Endothelial cell (in vitro differentiated cells): ENCODE data around the gene RAB13. TPM values are rescaled to one million over a fixed set of nuclear protein-coding genes. Genes with fewer than 3 reads are reported as not detected.
"Not testable (repeated sequence)": the region's sequence is repeated elsewhere in the genome, so short reads cannot be mapped to it uniquely, and the experiment has no call there.

Experiments
- DNase-seq: peaks from one replicate; pipeline ENCODE4 v3.0.0; 2021; ENCODE audit warnings: low spot score
- H3K27ac Mint-ChIP-seq: one replicate; pipeline ENCODE4 v1.8.0; 2021; ENCODE audit warnings: mixed read lengths, inconsistent platforms; ENCODE audit not compliant: unreplicated experiment
- H3K27me3 Mint-ChIP-seq: one replicate; pipeline ENCODE4 v1.8.0; 2021; ENCODE audit warnings: mild to moderate bottlenecking, moderate library complexity, mixed read lengths, inconsistent platforms; ENCODE audit not compliant: unreplicated experiment
- H3K36me3 Mint-ChIP-seq: one replicate; pipeline ENCODE4 v1.8.0; 2021; ENCODE audit warnings: mild to moderate bottlenecking, low read depth, mixed read lengths, inconsistent platforms; ENCODE audit not compliant: unreplicated experiment
- H3K4me1 Mint-ChIP-seq: one replicate; pipeline ENCODE4 v1.8.0; 2021; ENCODE audit warnings: mild to moderate bottlenecking, mixed read lengths, inconsistent platforms; ENCODE audit not compliant: unreplicated experiment
- H3K4me3 Mint-ChIP-seq: one replicate; pipeline ENCODE4 v1.8.0; 2021; ENCODE audit warnings: mild to moderate bottlenecking, mixed read lengths, inconsistent platforms; ENCODE audit not compliant: unreplicated experiment
- H3K9me3 Mint-ChIP-seq: one replicate; pipeline ENCODE4 v1.8.0; 2021; ENCODE audit warnings: mixed read lengths, inconsistent platforms; ENCODE audit not compliant: unreplicated experiment
- CTCF ChIP-seq: fragments of 200-600 bp; sonication (generic); IDR thresholded peaks from one replicate; pipeline ENCODE4 v1.5.0; 2021; ENCODE audit warnings: antibody characterized with exemption; ENCODE audit not compliant: unreplicated experiment
- total RNA-seq: library from RNA; stranded (reverse); fragmentation: NEBNext Ultra II Directional; extraction: Animal tissue kit (Norgen Biotek cat#: 25700); gene quantifications from one replicate; pipeline ENCODE4 v1.2.1, GENCODE V29; 2021; ENCODE audit not compliant: unreplicated experiment

The RAB13 gene
- total RNA-seq, 1 donor from 2014 or later = 419 TPM

DNA sequence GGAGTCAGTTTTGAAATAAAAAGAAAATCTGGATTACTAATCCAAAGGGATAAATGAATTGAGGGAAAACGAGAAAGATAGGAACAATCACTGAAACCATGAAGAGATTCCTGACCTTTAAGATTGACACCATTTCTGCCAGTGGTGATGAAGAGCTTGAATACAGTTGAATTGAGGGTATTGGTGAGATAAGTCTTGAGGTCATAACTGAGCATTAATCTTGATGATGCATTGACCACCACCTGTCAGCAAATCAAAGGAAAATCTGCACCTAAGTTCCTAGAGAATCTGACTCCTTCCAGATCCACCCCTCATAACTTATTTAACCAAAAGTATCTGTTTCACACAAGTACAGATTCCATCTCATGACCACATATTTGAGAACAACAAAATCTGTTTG is 26.0 kb upstream of the RAB13 start:
- H3K27me3 Mint-ChIP-seq = no peaks in the 10 kb centered on the region
- no peaks in the 10 kb centered on the region for H3K4me1 Mint-ChIP-seq
- DNase-seq = no peak
- TF ChIP-seq CTCF = no peak
- H3K36me3 Mint-ChIP-seq = no peaks in the 10 kb centered on the region
- no peak overlapping the region for H3K4me3 Mint-ChIP-seq
- no peaks in the 10 kb centered on the region for H3K9me3 Mint-ChIP-seq
- no peak overlapping the region for H3K27ac Mint-ChIP-seq

- no peaks in the 10 kb centered on the region for H3K4me1 Mint-ChIP-seq
- no peaks in the 10 kb centered on the region for H3K36me3 Mint-ChIP-seq
- no peaks in the 10 kb centered on the region for H3K9me3 Mint-ChIP-seq
- DNase-seq = no peak
- H3K4me3 Mint-ChIP-seq = no peak overlapping the region
- TF ChIP-seq CTCF = no peak
- H3K27me3 Mint-ChIP-seq = no peaks in the 10 kb centered on the region
- no peak overlapping the region for H3K27ac Mint-ChIP-seq
These were observed 20.0 kb upstream of the RAB13 start for GRCh38 chr1:154006136-154006535.

DNA sequence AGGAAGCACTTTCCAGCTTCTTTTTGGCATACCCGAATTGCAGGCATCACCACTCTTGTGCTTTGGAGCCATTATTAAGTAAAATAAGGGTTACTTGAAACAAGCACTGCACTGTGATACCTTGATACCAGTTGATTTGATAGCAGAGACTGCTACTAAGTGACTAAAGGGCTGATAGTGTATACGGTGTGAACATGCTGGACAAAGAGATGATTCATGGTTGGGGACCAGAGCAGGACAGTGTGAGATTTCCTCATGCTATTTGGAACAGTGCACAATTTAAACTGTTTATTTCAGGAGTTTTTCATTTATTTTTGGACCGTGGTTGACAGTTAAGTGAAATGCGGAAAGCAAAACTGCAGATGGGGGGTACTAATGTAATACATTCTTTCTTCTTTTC is 14.3 kb upstream of the RAB13 start:
- H3K9me3 Mint-ChIP-seq = no peaks in the 10 kb centered on the region
- no peak overlapping the region for H3K27ac Mint-ChIP-seq
- H3K36me3 Mint-ChIP-seq = peaks cover 2% of the 10 kb centered on the region

DNA sequence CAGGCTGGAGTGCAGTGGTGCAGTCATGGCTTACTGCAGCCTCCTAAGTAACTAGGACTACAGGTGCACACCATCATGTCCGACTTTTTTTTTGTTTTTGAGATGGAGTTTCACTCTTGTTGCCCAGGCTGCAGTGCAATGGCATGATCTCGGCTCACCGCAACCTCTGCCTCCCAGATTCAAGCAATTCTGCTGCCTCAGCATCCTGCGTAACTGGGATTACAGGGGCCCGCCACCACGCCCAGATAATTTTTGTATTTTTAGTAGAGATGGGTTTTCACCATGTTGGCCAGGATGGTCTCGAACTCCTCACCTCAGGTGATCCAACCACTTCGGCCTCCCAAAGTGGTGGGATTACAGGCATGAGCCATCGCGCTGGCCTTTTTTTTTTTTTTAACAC is 10.7 kb upstream of the RAB13 start:
- H3K4me3 Mint-ChIP-seq, H3K9me3 Mint-ChIP-seq, H3K27ac Mint-ChIP-seq, H3K27me3 Mint-ChIP-seq, DNase-seq, H3K4me1 Mint-ChIP-seq: not testable (repeated sequence)
- peaks cover 15% of the 10 kb centered on the region for H3K36me3 Mint-ChIP-seq

More for the DNA sequence above, 14.3 kb upstream of the RAB13 start:
- no peak for TF ChIP-seq CTCF
- Mint-ChIP-seq H3K27me3 (peaks cover 3% of the 10 kb centered on the region), H3K4me3 (no peak overlapping the region), H3K4me1 (no peaks in the 10 kb centered on the region)
- no peak for DNase-seq

GRCh38 chr1:153995640-153996039 is 9.5 kb upstream of the RAB13 start:
- no peak for TF ChIP-seq CTCF
- Mint-ChIP-seq H3K9me3 (no peaks in the 10 kb centered on the region), H3K4me3 (peak overlapping the region; percentile 60), H3K4me1 (peaks cover 18% of the 10 kb centered on the region), H3K27me3 (peaks cover 9% of the 10 kb centered on the region), H3K27ac (no peak overlapping the region), H3K36me3 (peaks cover 24% of the 10 kb centered on the region)
- DNase-seq = no peak

GRCh38 chr1:153995202-153995601 is 9.1 kb upstream of the RAB13 start:
- Mint-ChIP-seq H3K27me3 (peaks cover 12% of the 10 kb centered on the region), H3K4me3 (peak overlapping the region; percentile 60), H3K9me3 (no peaks in the 10 kb centered on the region), H3K4me1 (peaks cover 18% of the 10 kb centered on the region), H3K27ac (no peak overlapping the region), H3K36me3 (peaks cover 28% of the 10 kb centered on the region)
- DNase-seq = no peak
- no peak for TF ChIP-seq CTCF
